ENCODE measurements around the gene SERPINA10. TPM values are rescaled to one million over a fixed set of nuclear protein-coding genes. Genes with fewer than 3 reads are reported as not detected.

The SERPINA10 gene
- total RNA-seq, 3 donors from 2014 or later, result not detected

DNA sequence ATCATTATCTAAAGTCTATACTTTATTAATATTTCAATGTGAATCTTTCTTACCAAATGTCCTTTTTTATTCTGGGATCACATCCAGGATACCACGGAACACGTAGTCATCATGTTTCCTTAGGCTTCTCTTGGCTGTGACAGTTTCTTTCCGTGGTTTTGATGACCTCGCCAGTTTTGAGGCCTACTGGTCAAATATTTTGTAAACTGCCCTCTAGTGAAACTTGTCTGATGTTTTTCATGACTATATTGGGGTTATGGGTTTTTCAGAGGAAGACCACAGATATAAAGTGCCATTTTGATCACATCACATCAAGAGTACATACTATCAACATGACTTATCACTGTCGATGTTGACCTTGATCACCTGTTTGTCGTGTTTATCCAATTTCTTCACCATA is 44.2 kb upstream of the SERPINA10 start:
- peaks cover 0 to 6% of the 10 kb centered on the region in 2 donors for H3K4me1 ChIP-seq
- H3K27ac ChIP-seq, result no peak overlapping the region
- no peak overlapping the region for H3K4me3 ChIP-seq
- H3K27me3 ChIP-seq, result no peaks in the 10 kb centered on the region
- no peak for DNase-seq (ENCODE audit: low spot score in 2 of 2)
- intact Hi-C loops (cut with DNase I; ENCODE audit: low total_unique reads), result loop anchor here (10.0 kb wide), 1 partner anchor 398 kb away; no protein-coding TSS in a partner anchor
- TF ChIP-seq POLR2AphosphoS5 (IDR thresholded peaks at IDR 0.05), result no peak
- H3K36me3 ChIP-seq, result no peaks in the 10 kb centered on the region
- H3K9me3 ChIP-seq, result no peaks in the 10 kb centered on the region

DNA sequence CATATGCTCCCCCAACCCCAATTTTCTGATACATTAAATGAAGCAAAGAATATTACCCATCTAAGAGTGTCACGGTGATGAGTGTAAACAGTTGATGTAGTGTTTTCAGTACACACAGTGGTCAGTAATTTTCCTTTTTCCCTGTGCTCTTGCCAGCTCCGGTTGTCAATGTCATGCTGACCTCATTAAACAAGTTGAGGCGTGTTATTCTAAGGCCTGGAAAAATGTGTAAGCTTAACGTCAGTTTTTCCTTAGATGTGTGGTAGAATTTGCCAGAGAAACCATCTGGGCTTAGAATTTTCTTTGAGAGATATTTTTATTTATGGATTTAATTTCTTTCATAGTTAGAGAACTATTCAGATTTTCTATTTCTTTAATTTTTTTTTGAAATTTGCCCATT is 41.8 kb upstream of the SERPINA10 start:
- no peaks in the 10 kb centered on the region for H3K9me3 ChIP-seq
- H3K27ac ChIP-seq, result no peak overlapping the region
- no peaks in the 10 kb centered on the region for H3K27me3 ChIP-seq
- no peak overlapping the region for H3K4me3 ChIP-seq
- TF ChIP-seq, protein P1, sequence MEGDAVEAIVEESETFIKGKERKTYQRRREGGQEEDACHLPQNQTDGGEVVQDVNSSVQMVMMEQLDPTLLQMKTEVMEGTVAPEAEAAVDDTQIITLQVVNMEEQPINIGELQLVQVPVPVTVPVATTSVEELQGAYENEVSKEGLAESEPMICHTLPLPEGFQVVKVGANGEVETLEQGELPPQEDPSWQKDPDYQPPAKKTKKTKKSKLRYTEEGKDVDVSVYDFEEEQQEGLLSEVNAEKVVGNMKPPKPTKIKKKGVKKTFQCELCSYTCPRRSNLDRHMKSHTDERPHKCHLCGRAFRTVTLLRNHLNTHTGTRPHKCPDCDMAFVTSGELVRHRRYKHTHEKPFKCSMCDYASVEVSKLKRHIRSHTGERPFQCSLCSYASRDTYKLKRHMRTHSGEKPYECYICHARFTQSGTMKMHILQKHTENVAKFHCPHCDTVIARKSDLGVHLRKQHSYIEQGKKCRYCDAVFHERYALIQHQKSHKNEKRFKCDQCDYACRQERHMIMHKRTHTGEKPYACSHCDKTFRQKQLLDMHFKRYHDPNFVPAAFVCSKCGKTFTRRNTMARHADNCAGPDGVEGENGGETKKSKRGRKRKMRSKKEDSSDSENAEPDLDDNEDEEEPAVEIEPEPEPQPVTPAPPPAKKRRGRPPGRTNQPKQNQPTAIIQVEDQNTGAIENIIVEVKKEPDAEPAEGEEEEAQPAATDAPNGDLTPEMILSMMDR (IDR thresholded peaks at IDR 0.05), result no peak
- TF ChIP-seq POLR2AphosphoS5 (IDR thresholded peaks at IDR 0.05), result peak in 1 of 3 donors; percentile 22
- H3K36me3 ChIP-seq, result no peaks in the 10 kb centered on the region
- no peaks in the 10 kb centered on the region for H3K4me1 ChIP-seq
- DNase-seq (ENCODE audit: low spot score in 2 of 2), result no peak
- intact Hi-C loops (cut with DNase I; ENCODE audit: low total_unique reads), result loop anchor here (10.0 kb wide), 1 partner anchor 400 kb away; no protein-coding TSS in a partner anchor

DNA sequence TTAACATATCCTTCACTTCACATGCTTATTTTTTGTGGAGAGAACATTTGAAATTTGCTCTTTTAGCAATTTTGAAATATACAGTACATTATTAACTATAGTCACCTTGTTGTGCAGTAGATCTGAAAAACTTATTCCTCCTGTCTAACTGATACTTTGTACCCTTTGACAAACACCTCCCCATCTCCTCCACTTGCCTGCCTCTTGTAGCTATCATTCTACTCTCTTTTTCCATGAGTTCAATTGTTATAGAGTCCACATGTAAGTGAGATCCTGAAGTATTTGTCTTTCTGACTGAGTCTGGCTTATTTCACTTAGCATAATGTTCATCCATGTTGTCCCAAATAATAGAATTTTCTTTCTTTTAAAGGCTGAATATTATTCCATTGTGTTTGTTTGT is 39.5 kb upstream of the SERPINA10 start:
- H3K36me3 ChIP-seq, result no peaks in the 10 kb centered on the region
- no peak for TF ChIP-seq POLR2A (IDR thresholded peaks at IDR 0.05)
- TF ChIP-seq POLR2AphosphoS5 (IDR thresholded peaks at IDR 0.05), result no peak
- TF ChIP-seq, protein P1 (IDR thresholded peaks at IDR 0.05), result no peak
- intact Hi-C loops (cut with DNase I; ENCODE audit: low total_unique reads), result loop anchor here (10.0 kb wide), 1 partner anchor 402 kb away; no protein-coding TSS in a partner anchor
- H3K27ac ChIP-seq, result no peak overlapping the region
- no peak for DNase-seq (ENCODE audit: low spot score in 2 of 2)
- no peaks in the 10 kb centered on the region for H3K4me1 ChIP-seq
- no peak overlapping the region for H3K4me3 ChIP-seq
- H3K9me3 ChIP-seq, result no peaks in the 10 kb centered on the region
- no peaks in the 10 kb centered on the region for H3K27me3 ChIP-seq

DNA sequence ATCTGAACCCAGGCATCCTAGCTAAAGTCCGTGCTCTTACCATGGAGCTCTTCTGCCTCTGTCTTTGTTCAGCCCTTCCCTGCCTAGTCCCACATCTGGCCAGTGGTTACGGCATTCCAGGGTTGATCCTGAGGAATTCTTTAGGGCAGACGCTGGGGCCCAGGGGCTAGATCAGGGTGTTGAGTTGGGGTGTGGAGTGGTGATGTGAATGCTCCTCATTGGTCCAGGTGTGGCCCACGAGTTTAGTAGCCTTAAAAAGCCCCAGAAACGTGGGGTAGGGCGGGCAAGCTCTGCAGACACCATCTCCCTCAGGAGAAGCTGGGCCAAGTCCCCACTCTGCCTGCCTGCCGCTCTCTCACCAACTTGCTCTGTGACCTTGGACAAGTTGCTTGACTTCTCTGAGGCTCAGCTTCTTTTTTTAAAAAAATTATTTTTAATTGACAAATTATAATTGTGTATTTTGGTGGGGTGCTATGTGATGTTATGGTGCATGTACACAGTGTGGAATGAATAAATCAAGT is 39.1 kb upstream of the SERPINA10 start:
- Histone ChIP-seq H3K4me1 (no peaks in the 10 kb centered on the region), H3K9me3 (no peaks in the 10 kb centered on the region), H3K27me3 (no peaks in the 10 kb centered on the region), H3K36me3 (no peaks in the 10 kb centered on the region), H3K27ac (no peak overlapping the region), H3K4me3 (no peak overlapping the region)
- intact Hi-C loops (cut with DNase I; ENCODE audit: low total_unique reads), result loop anchor here (10.0 kb wide), 1 partner anchor 403 kb away; no protein-coding TSS in a partner anchor
- no peak for DNase-seq (ENCODE audit: low spot score in 2 of 2)
- no peak for TF ChIP-seq POLR2A (IDR thresholded peaks at IDR 0.05)
- TF ChIP-seq, protein P1 (IDR thresholded peaks at IDR 0.05), result no peak
- TF ChIP-seq POLR2AphosphoS5 (IDR thresholded peaks at IDR 0.05), result no peak

DNA sequence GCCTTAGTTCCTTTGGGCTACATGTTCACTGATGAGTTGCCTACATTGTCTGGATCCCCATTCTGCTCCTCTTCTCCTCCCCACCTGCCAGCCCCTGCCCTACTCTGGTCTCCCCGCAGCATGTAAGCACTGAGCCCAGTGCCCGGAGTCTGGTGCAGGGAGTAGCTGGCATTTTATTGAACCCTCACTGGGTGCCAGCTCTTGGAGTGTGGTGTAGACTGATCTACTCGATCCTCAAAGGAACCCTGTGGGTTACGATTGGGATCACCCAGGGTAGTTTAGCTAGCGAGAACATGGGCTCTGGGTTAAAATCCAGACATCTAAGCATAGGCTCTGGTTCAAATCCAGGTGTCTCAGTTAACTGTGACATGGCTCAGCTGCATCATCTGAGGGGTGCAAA is 38.4 kb upstream of the SERPINA10 start:
- H3K27me3 ChIP-seq, result no peaks in the 10 kb centered on the region
- no peak overlapping the region for H3K4me3 ChIP-seq
- no peak for DNase-seq (ENCODE audit: low spot score in 2 of 2)
- intact Hi-C loops (cut with DNase I; ENCODE audit: low total_unique reads), result loop anchor here (10.0 kb wide), 1 partner anchor 403 kb away; no protein-coding TSS in a partner anchor
- H3K4me1 ChIP-seq, result no peaks in the 10 kb centered on the region
- TF ChIP-seq, protein P1 (IDR thresholded peaks at IDR 0.05), result no peak
- TF ChIP-seq POLR2AphosphoS5 (IDR thresholded peaks at IDR 0.05), result no peak
- TF ChIP-seq POLR2A (IDR thresholded peaks at IDR 0.05), result no peak
- H3K9me3 ChIP-seq, result peaks cover 0 to 5% of the 10 kb centered on the region in 2 donors
- H3K36me3 ChIP-seq, result no peaks in the 10 kb centered on the region
- no peak overlapping the region for H3K27ac ChIP-seq

Measured in breast epithelium (tissue), 4 donors.